T-cell (primary cell): ENCODE measurements around the gene GTF2A1. TPM values are rescaled to one million over a fixed set of nuclear protein-coding genes. Genes with fewer than 3 reads are reported as not detected.
"Not testable (repeated sequence)": the region's sequence is repeated elsewhere in the genome, so short reads cannot be mapped to it uniquely, and the experiment has no call there.

Experiments
- ATAC-seq, 4 experiments: fragments of 200-7000 bp in 3 of 4; fragments of 150-1000 bp in 1 of 4; cut with Tn5 transposase; replicated peaks in 1 of 4; 1 replicate in 3 of 4; 2 replicates in 1 of 4; pipeline ENCODE4 v1.10.0; 2021; ENCODE audit warnings: moderate library complexity in 3 of 4, mild to moderate bottlenecking in 2 of 4, moderate number of reproducible peaks in 1 of 4
- CTCF ChIA-PET, 2 donors: fragments of 300-600 bp; sonication (Branson Sonifier 250); formaldehyde crosslinking; loops; one replicate each; lab custom pipeline; 2022; ENCODE audit warnings: antibody characterized with exemption in 2 of 2; lab: Charles Lee
- POLR2A ChIA-PET, 2 donors: fragments of 300-600 bp; sonication (Branson Sonifier 250); formaldehyde crosslinking; loops; one replicate each; lab custom pipeline; 2022; ENCODE audit warnings: antibody characterized with exemption in 2 of 2; lab: Charles Lee
- DNase-seq, 35 experiments: peaks; one replicate each; pipeline versions ENCODE4 v3.0.0 to v3.0.0-alpha.2; 2013 to 2023
- H3K27ac ChIP-seq: one replicate; pipeline ENCODE4 v1.5.1; 2013; ENCODE audit warnings: low read length
- H3K27me3 ChIP-seq, 2 experiments: replicated peaks in 1 of 2; 1 replicate in 1 of 2; 2 replicates in 1 of 2; pipeline versions ENCODE4 v1.6.1 to v1.7.0; 2013; ENCODE audit warnings: low read length in 1 of 2, mixed read lengths in 1 of 2; ENCODE audit not compliant: control insufficient read depth in 2 of 2, insufficient read depth in 2 of 2; ENCODE audit errors: extremely low read depth in 1 of 2
- H3K36me3 ChIP-seq, 2 donors: 1 replicate in 1 of 2; 2 replicates in 1 of 2; pipeline versions ENCODE4 v1.6.1 to v1.7.0; 2013; ENCODE audit warnings: low read length in 1 of 2; ENCODE audit not compliant: control insufficient read depth in 2 of 2, insufficient read depth in 1 of 2; ENCODE audit errors: extremely low read depth in 1 of 2
- H3K4me1 ChIP-seq, 2 experiments: 1 replicate in 1 of 2; 2 replicates in 1 of 2; pipeline versions ENCODE4 v1.6.1 to v1.7.0; 2013; ENCODE audit warnings: low read length in 2 of 2, mixed read lengths in 1 of 2; ENCODE audit not compliant: insufficient read depth in 2 of 2, control insufficient read depth in 1 of 2; ENCODE audit errors: extremely low read depth in 1 of 2
- H3K4me3 ChIP-seq, 2 donors: 1 replicate in 1 of 2; 2 replicates in 1 of 2; pipeline versions ENCODE4 v1.5.1 to v1.7.0; 2013; ENCODE audit warnings: mild to moderate bottlenecking in 2 of 2, low read length in 1 of 2, moderate library complexity in 1 of 2; ENCODE audit not compliant: control insufficient read depth in 1 of 2; ENCODE audit errors: extremely low read depth in 1 of 2
- H3K9me3 ChIP-seq: 2 replicates; pipeline ENCODE4 v1.7.0; 2013
- H3K27ac Mint-ChIP-seq, 2 donors: one replicate each; pipeline ENCODE4 v1.8.0; 2020 to 2021; ENCODE audit warnings: mild to moderate bottlenecking in 2 of 2, mixed read lengths in 2 of 2
- H3K27me3 Mint-ChIP-seq, 2 donors: one replicate each; pipeline ENCODE4 v1.8.0; 2021 to 2022; ENCODE audit warnings: mixed read lengths in 2 of 2
- H3K36me3 Mint-ChIP-seq: one replicate; pipeline ENCODE4 v1.8.0; 2021; ENCODE audit warnings: mixed read lengths
- H3K4me1 Mint-ChIP-seq, 3 donors: one replicate each; pipeline ENCODE4 v1.8.0; 2020 to 2022; ENCODE audit warnings: mixed read lengths in 3 of 3, mild to moderate bottlenecking in 1 of 3
- H3K4me3 Mint-ChIP-seq, 3 donors: one replicate each; pipeline ENCODE4 v1.8.0; 2020 to 2022; ENCODE audit warnings: mild to moderate bottlenecking in 3 of 3, mixed read lengths in 3 of 3, moderate library complexity in 3 of 3
- H3K9me3 Mint-ChIP-seq, 3 donors: one replicate each; pipeline ENCODE4 v1.8.0; 2020 to 2022; ENCODE audit warnings: mixed read lengths in 3 of 3
- WGBS: methylation state at CpG from one replicate; pipeline ENCODE4 v1.1.5; 2013; ENCODE audit warnings: missing lambda C conversion rate; ENCODE audit not compliant: insufficient coverage; 5-methylcytosine and 5-hydroxymethylcytosine counted together
- total RNA-seq, 35 experiments: library from RNA in 6 of 35; stranded (reverse) in 6 of 35; fragments of 120-200 nt in 1 of 35; gene quantifications; one replicate each; pipeline versions ENCODE4 v1.2.1 to v1.2.4 and lab custom pipeline; 2013 to 2026

The GTF2A1 gene
- total RNA-seq, 5 donors from 2014 or later (not counting 1 experiment from before 2014, with no cell fraction given): 21.2 to 34.1 (median 29.3) TPM

DNA sequence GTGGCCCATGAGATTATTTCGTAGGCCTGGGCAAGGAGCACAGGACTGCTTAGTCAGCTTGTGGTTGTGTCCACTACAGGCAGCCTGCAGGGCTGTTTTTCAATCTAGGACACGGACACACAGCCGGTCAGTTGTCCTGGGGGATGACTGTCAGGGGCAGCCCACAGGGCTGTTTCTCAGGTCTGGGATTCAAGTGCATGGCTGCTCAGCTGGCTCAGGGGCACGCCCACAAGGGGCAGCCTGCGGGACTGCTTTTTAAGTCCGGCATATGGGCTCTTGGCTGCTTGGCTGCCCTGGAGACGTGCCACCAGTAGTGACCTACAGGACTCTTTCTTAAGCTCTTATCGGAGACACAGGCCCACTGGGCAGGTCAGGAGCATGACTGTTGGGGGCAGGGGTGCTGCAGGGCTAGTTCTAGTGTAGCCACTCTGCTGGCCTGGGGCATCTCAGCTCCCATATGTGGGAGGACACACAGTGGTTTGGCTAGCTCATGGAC lies 26.6 kb upstream of the GTF2A1 start:
- Histone ChIP-seq H3K4me3 (no peak overlapping the region), H3K27me3 (peaks cover 0 to 21% of the 10 kb centered on the region in 2 experiments), H3K9me3 (no peaks in the 10 kb centered on the region), H3K36me3 (no peaks in the 10 kb centered on the region), H3K4me1 (peaks cover 0 to 4% of the 10 kb centered on the region in 2 experiments), H3K27ac (no peak overlapping the region)
- H3K9me3 Mint-ChIP-seq: peaks cover 5 to 12% (median 10%) of the 10 kb centered on the region in 3 donors
- no peak for ATAC-seq
- H3K27ac Mint-ChIP-seq: no peak overlapping the region
- DNase-seq: no peak
- POLR2A ChIA-PET: no interaction called here
- H3K4me3 Mint-ChIP-seq: no peak overlapping the region
- no peaks in the 10 kb centered on the region for H3K36me3 Mint-ChIP-seq
- CTCF ChIA-PET: interaction anchor here in 1 of 2 donors (0.7 to 1.0 kb wide), 2 partner anchors 11 to 96 kb away, joined by 3 to 7 read pairs; no protein-coding TSS in a partner anchor
- 75% methylated on average over 8 of the region's 8 CpGs for WGBS
- no peaks in the 10 kb centered on the region for H3K4me1 Mint-ChIP-seq
- peaks cover 4 to 7% of the 10 kb centered on the region in 2 donors for H3K27me3 Mint-ChIP-seq

DNA sequence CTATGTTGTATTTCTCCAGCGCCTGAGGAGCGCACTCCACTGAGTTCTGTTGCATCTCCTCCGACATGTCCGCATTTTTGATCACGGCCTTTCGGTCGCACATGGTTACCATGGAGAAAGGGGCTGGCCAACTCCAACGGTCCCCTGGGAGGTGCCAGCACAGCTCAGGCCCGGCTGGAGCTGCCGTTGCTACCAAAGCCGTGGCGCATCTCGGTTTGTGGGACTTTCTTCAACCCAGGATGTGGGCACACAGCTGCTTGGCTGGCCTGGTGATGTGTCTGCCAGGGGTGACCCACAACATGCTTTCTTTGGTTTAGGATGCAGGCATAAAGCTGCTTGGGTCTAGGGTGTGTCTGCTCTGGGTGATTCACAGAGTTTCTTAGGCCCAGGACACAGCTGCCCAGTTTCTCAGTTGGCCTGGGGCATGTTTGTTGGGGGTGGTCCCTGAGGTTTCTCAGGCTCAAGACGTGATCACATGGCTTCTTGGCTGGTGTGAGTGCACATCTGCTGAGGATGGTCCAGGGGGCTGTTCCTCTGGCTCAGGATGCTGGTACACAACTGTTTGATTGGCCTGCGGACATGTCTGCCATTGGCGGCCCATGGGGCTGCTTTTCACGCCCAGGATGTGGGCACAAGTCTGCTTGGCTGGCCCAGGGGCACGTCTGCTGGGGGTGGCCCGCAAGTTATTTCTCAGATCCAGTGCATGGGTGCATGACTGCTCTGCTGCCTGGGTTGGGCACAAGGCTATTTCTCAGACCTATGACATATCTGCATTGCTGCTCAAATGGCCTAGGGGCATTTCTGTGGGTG lies 25.9 kb upstream of the GTF2A1 start:
- peaks cover 4 to 7% of the 10 kb centered on the region in 2 donors for H3K27me3 Mint-ChIP-seq
- no peak overlapping the region for H3K4me3 ChIP-seq
- H3K9me3 Mint-ChIP-seq: peaks cover 5 to 12% (median 10%) of the 10 kb centered on the region in 3 donors
- no peak overlapping the region for H3K27ac ChIP-seq
- DNase-seq (no peak), ATAC-seq (no peak)
- H3K27me3 ChIP-seq: peaks cover 0 to 21% of the 10 kb centered on the region in 2 experiments
- CTCF ChIA-PET: no interaction called here
- WGBS: 82% methylated on average over 19 of the region's 19 CpGs
- H3K36me3 ChIP-seq: no peaks in the 10 kb centered on the region
- no peaks in the 10 kb centered on the region for H3K9me3 ChIP-seq
- POLR2A ChIA-PET: no interaction called here
- H3K4me3 Mint-ChIP-seq: no peak overlapping the region
- no peak overlapping the region for H3K27ac Mint-ChIP-seq
- peaks cover 0 to 4% of the 10 kb centered on the region in 2 experiments for H3K4me1 ChIP-seq
- H3K36me3 Mint-ChIP-seq: no peaks in the 10 kb centered on the region
- H3K4me1 Mint-ChIP-seq: no peaks in the 10 kb centered on the region

DNA sequence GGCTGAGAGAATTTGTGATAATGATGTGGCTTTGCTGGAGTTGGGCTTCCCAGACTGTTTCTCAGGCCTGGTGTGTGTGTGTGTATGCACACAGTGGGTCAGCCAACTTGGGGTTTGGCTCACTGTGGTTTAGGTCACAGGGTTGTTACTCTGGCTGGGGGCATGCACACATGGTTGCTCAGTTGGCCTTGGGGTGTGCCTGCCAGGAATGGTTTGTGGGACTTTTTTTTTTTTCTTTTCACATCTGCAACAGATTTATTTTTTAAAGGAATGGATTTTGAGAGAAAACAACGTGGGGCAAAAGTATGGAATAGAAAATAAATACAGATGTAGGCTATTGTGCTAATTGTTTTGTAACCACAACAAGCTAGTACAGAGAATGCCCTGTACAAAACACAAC lies 25.0 kb upstream of the GTF2A1 start:
- DNase-seq (no peak), ATAC-seq (no peak)
- no CpG with 5 or more reads among the region's 1 CpG for WGBS
- ChIA-PET CTCF (no interaction called here), POLR2A (no interaction called here)
- H3K27me3 ChIP-seq: peaks cover 0 to 21% of the 10 kb centered on the region in 2 experiments
- H3K36me3 ChIP-seq: no peaks in the 10 kb centered on the region
- H3K9me3 ChIP-seq: no peaks in the 10 kb centered on the region
- H3K4me3 ChIP-seq: no peak overlapping the region
- Mint-ChIP-seq H3K27me3 (peaks cover 4 to 7% of the 10 kb centered on the region in 2 donors), H3K27ac (no peak overlapping the region), H3K4me1 (no peaks in the 10 kb centered on the region), H3K9me3 (peaks cover 5 to 12% (median 10%) of the 10 kb centered on the region in 3 donors), H3K4me3 (no peak overlapping the region), H3K36me3 (no peaks in the 10 kb centered on the region)
- H3K4me1 ChIP-seq: peaks cover 0 to 4% of the 10 kb centered on the region in 2 experiments
- H3K27ac ChIP-seq: no peak overlapping the region

DNA sequence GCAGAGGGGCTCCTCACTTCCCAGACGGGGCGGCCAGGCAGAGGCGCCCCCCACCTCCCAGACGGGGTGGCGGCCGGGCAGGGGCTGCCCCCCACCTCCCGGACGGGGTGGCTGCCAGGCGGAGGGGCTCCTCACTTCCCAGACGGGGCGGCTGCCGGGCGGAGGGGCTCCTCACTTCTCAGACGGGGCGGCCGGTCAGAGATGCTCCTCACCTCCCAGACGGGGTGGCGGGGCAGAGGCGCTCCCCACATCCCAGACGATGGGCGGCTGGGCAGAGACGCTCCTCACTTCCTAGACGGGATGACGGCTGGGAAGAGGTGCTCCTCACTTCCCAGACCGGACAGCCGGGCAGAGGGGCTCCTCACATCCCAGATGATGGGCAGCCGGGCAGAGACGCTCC lies 23.7 kb upstream of the GTF2A1 start:
- not testable (repeated sequence) for ATAC-seq

DNA sequence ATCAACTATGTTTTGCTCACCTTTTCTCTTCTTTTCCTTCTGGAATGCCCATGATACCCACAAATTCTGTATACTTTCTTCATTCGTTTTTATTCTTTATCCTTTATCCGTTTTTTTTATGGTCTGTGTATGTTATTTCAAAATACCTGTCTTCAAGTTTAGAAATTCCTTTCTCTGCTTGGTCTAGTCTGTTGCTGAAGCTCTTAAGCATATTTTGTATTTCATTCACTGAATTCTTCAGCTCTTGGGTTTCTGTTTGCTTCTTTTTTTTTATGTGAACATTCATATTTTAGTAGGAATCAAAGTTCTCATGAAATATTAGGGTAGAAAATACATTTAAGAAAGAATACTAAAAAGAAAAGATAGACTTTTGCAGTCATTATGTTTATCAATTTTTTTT lies 22.7 kb upstream of the GTF2A1 start:
- Mint-ChIP-seq H3K4me1 (no peaks in the 10 kb centered on the region), H3K4me3 (no peak overlapping the region), H3K9me3 (peaks cover 5 to 12% (median 10%) of the 10 kb centered on the region in 3 donors), H3K27me3 (peaks cover 4 to 7% of the 10 kb centered on the region in 2 donors), H3K36me3 (no peaks in the 10 kb centered on the region), H3K27ac (no peak overlapping the region)
- H3K9me3 ChIP-seq: no peaks in the 10 kb centered on the region
- ATAC-seq (no peak), DNase-seq (no peak)
- no peak overlapping the region for H3K4me3 ChIP-seq
- POLR2A ChIA-PET: no interaction called here
- CTCF ChIA-PET: interaction anchor here in 1 of 2 donors (0.6 kb wide), 1 partner anchor 264 kb away, joined by 4 read pairs; no protein-coding TSS in a partner anchor
- WGBS: no CpG with 5 or more reads among the region's 2 CpGs
- H3K4me1 ChIP-seq: peaks cover 0 to 4% of the 10 kb centered on the region in 2 experiments
- no peaks in the 10 kb centered on the region for H3K36me3 ChIP-seq
- peaks cover 0 to 15% of the 10 kb centered on the region in 2 experiments for H3K27me3 ChIP-seq
- H3K27ac ChIP-seq: no peak overlapping the region

More for the DNA sequence above, 23.7 kb upstream of the GTF2A1 start:
- CTCF ChIA-PET, POLR2A ChIA-PET, DNase-seq, H3K36me3 ChIP-seq, H3K27ac ChIP-seq, H3K4me3 Mint-ChIP-seq, H3K27me3 Mint-ChIP-seq, H3K9me3 ChIP-seq, H3K36me3 Mint-ChIP-seq, H3K4me1 Mint-ChIP-seq, H3K27ac Mint-ChIP-seq, H3K4me1 ChIP-seq, H3K4me3 ChIP-seq: not testable (repeated sequence)
- H3K9me3 Mint-ChIP-seq: peaks cover 5 to 12% (median 10%) of the 10 kb centered on the region in 3 donors
- no CpG with 5 or more reads among the region's 28 CpGs for WGBS
- peaks cover 0 to 21% of the 10 kb centered on the region in 2 experiments for H3K27me3 ChIP-seq

DNA sequence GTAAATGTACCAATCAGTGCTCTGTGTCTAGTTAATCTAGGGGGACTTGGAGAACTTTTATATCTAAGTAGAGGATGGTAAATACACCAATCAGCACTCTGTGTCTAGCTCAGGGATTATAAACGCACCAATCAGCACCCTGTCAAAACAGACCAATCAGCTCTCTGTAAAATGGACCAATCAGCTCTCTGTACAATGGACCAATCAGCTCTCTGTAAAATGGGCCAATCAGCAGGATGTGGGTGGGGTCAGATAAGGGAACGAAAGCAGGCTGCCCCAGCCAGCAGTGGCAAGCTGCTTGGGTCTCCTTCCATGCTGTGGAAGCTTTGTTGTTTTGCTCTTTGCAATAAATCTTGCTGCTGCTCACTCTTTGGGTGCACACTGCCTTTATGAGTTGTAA lies 16.1 kb upstream of the GTF2A1 start:
- H3K9me3 Mint-ChIP-seq, H3K27me3 ChIP-seq, H3K36me3 Mint-ChIP-seq, DNase-seq, H3K36me3 ChIP-seq, H3K27ac ChIP-seq, H3K9me3 ChIP-seq, H3K27ac Mint-ChIP-seq, H3K4me1 ChIP-seq, H3K4me3 ChIP-seq, H3K27me3 Mint-ChIP-seq, H3K4me3 Mint-ChIP-seq, ATAC-seq, H3K4me1 Mint-ChIP-seq, POLR2A ChIA-PET: not testable (repeated sequence)
- 29% methylated on average over 1 of the region's 2 CpGs for WGBS
- CTCF ChIA-PET: interaction anchor here in 1 of 2 donors (0.8 kb wide), 1 partner anchor 11 kb away, joined by 3 read pairs; no protein-coding TSS in a partner anchor
